HG02970 (cell line): Measurements from ENCODE around the gene MRGPRX3.

Experiments used
- ATAC-seq: cut with Tn5 transposase; IDR thresholded peaks from one replicate; pipeline ENCODE4 v1.9.1; 2021; ENCODE audit warnings: mild to moderate bottlenecking, moderate library complexity, moderate number of reproducible peaks; ENCODE audit not compliant: unreplicated experiment, low FRiP score

MRGPRX3 gene

GRCh38 chr11:18151581-18151980 lies 19.2 kb downstream of the MRGPRX3 start:
- ATAC-seq, result no peak

- ATAC-seq, result no peak
Observed at GRCh38 chr11:18168372-18168771, 36.0 kb downstream of the MRGPRX3 start.

GRCh38 chr11:18171377-18172000 lies 39.1 kb downstream of the MRGPRX3 start:
- ATAC-seq, result no peak

- ATAC-seq, result no peak
Observed at GRCh38 chr11:18172666-18173065, 40.3 kb downstream of the MRGPRX3 start, which contains the start of gene MRGPRX4. TSS of gene MRGPRX4 (plus strand) at chr11:18172837. CDS start at chr11:18173257, 420 bp downstream.

- ATAC-seq, result no peak
Observed at GRCh38 chr11:18173225-18173866, 41.0 kb downstream of the MRGPRX3 start.
